ENCODE data around the gene PAX6. TPM values are rescaled to one million over a fixed set of nuclear protein-coding genes. Genes with fewer than 3 reads are reported as not detected.

Gene PAX6
- total RNA-seq, 6 donors from 2014 or later = not detected

DNA sequence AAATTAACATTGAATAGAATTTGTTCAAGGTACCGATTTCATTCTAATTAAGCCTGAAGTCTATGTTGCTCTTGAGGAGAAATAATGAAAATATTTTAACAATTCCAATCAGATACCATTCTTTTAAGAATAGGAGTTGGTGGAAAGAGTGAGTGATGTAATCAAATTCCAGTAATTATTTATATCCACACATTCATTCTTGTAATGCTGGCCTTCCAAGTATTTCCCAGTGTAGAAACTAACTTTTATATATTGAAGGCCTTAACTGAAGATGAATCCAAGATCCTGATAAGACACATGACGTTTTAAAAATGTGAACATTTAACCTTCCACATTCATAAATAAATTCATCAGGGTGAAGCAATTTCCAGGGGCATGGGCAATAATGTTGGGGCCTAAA, 36.6 kb upstream of the PAX6 start:
- Histone ChIP-seq H3K27me3 (no peaks in the 10 kb centered on the region), H3K36me3 (no peaks in the 10 kb centered on the region), H3K4me1 (no peaks in the 10 kb centered on the region), H3K27ac (no peak overlapping the region), H3K4me3 (no peak overlapping the region), H3K9me3 (no peaks in the 10 kb centered on the region)
- TF ChIP-seq EP300 (IDR thresholded peaks at IDR 0.05) = no peak
- TF ChIP-seq POLR2A (IDR thresholded peaks at IDR 0.05) = no peak
- TF ChIP-seq POLR2AphosphoS5 (IDR thresholded peaks at IDR 0.05) = no peak
- TF ChIP-seq, protein P1, sequence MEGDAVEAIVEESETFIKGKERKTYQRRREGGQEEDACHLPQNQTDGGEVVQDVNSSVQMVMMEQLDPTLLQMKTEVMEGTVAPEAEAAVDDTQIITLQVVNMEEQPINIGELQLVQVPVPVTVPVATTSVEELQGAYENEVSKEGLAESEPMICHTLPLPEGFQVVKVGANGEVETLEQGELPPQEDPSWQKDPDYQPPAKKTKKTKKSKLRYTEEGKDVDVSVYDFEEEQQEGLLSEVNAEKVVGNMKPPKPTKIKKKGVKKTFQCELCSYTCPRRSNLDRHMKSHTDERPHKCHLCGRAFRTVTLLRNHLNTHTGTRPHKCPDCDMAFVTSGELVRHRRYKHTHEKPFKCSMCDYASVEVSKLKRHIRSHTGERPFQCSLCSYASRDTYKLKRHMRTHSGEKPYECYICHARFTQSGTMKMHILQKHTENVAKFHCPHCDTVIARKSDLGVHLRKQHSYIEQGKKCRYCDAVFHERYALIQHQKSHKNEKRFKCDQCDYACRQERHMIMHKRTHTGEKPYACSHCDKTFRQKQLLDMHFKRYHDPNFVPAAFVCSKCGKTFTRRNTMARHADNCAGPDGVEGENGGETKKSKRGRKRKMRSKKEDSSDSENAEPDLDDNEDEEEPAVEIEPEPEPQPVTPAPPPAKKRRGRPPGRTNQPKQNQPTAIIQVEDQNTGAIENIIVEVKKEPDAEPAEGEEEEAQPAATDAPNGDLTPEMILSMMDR (IDR thresholded peaks at IDR 0.05) = no peak
- ATAC-seq (ENCODE audit: low FRiP score in 2 of 2) = no peak
- 78 to 79% methylated on average over 2 of the region's 2 CpGs for WGBS, 2 donors
- no peak for DNase-seq

DNA sequence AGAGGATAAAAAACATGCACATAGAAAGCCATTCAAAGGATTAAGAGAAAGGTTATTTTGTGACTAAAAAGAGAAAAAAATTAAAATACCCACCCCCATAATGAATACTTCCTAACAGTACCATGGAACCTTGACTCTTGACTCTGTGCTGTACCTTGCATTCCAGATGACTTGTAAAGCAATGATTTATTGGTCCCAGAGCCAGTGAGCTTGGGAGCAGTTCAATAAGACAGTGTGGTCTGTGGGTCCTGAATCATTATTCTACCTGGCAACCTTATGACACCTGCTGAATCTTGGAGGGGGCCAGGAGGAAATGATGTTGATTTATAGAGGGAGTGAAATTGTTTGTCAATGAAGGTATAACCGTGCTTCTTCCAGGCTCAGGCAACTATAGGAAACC, 34.2 kb upstream of the PAX6 start:
- DNase-seq (no peak), ATAC-seq (ENCODE audit: low FRiP score in 2 of 2) (no peak)
- H3K36me3 ChIP-seq = no peaks in the 10 kb centered on the region
- H3K4me1 ChIP-seq = no peaks in the 10 kb centered on the region
- H3K27ac ChIP-seq = no peak overlapping the region
- no peaks in the 10 kb centered on the region for H3K27me3 ChIP-seq
- H3K4me3 ChIP-seq = no peak overlapping the region
- no peaks in the 10 kb centered on the region for H3K9me3 ChIP-seq
- TF ChIP-seq POLR2AphosphoS5 (IDR thresholded peaks at IDR 0.05) = no peak
- TF ChIP-seq, protein P1 (IDR thresholded peaks at IDR 0.05) = no peak
- no peak for TF ChIP-seq EP300 (IDR thresholded peaks at IDR 0.05)
- no peak for TF ChIP-seq POLR2A (IDR thresholded peaks at IDR 0.05)
- WGBS, 2 donors = 70 to 87% methylated on average over 1 of the region's 1 CpG

DNA sequence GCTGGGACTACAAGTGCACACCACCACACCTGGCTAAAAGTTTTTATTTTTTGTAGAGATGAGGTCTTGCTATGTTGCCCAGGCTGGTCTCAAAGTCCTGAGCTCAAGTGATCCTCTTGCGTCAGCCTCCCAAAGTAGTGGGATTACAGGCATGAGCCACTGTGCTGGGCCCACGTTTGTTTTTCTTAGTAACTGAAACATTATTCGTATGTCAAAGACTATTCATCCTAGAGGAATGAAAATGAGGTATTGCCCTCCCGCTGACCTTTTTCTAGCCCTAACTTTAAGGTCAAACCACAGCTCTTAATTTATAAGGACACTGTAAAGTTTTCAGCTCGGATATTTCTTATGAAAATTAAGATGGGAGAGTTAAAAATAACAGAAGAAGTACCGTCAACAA, 33.2 kb upstream of the PAX6 start:
- TF ChIP-seq POLR2A (IDR thresholded peaks at IDR 0.05) (no peak), POLR2AphosphoS5 (IDR thresholded peaks at IDR 0.05) (no peak), EP300 (IDR thresholded peaks at IDR 0.05) (no peak)
- TF ChIP-seq, protein P1 (IDR thresholded peaks at IDR 0.05) = no peak
- WGBS, 2 donors = 51 to 53% methylated on average over 6 of the region's 6 CpGs
- H3K36me3 ChIP-seq = no peaks in the 10 kb centered on the region
- H3K27ac ChIP-seq = no peak overlapping the region
- H3K4me1 ChIP-seq = no peaks in the 10 kb centered on the region
- DNase-seq (no peak), ATAC-seq (ENCODE audit: low FRiP score in 2 of 2) (no peak)
- H3K4me3 ChIP-seq = no peak overlapping the region
- no peaks in the 10 kb centered on the region for H3K9me3 ChIP-seq
- H3K27me3 ChIP-seq = no peaks in the 10 kb centered on the region

DNA sequence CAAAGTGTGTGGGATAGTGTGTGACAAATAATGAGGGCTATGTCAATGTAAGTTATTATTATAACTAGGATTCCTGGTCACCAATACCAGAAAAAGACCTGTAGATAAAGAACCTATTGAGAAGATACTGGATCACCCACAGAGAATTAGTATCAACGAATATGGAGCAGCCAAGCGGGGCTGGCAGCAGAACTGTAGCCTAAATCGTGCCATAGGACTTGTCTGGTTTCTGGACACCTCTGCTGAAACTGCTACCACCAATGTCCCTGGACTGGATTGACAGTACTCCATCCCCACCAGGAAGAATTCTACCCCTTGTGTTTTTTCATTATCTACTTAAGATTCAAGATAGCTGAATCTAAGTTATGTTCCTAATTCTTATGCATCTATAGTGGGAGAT, 30.3 kb upstream of the PAX6 start:
- DNase-seq (no peak), ATAC-seq (ENCODE audit: low FRiP score in 2 of 2) (no peak)
- TF ChIP-seq POLR2AphosphoS5 (IDR thresholded peaks at IDR 0.05) = no peak
- no peak for TF ChIP-seq POLR2A (IDR thresholded peaks at IDR 0.05)
- TF ChIP-seq, protein P1 (IDR thresholded peaks at IDR 0.05) = no peak
- TF ChIP-seq EP300 (IDR thresholded peaks at IDR 0.05) = no peak
- no peaks in the 10 kb centered on the region for H3K27me3 ChIP-seq
- no peak overlapping the region for H3K4me3 ChIP-seq
- no peak overlapping the region for H3K27ac ChIP-seq
- WGBS, 2 donors = 82 to 87% methylated on average over 3 of the region's 3 CpGs
- no peaks in the 10 kb centered on the region for H3K4me1 ChIP-seq
- H3K9me3 ChIP-seq = no peaks in the 10 kb centered on the region
- no peaks in the 10 kb centered on the region for H3K36me3 ChIP-seq

DNA sequence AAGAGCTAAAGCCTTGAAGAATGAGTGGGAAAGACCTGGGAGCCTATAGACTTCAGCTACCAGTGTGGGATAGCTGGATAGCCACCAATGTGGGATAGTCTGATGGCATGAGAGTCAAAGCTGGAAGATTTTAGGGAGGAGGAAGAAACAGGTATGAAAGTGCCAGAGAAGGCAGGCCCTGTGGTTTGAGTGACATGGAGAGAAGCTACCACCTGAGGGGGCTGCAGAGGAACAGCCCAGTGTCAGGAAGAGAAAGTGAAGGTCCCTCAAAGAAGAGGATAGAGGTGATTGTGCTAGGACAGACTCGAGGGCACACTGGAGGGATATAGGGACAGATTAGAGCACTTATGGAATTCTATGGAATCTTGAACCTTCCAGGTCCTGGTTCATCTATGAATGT, 23.1 kb upstream of the PAX6 start:
- H3K36me3 ChIP-seq = no peaks in the 10 kb centered on the region
- H3K4me1 ChIP-seq = no peaks in the 10 kb centered on the region
- H3K27me3 ChIP-seq = peaks cover 0 to 7% (median 0%) of the 10 kb centered on the region in 4 donors
- 15 to 30% methylated on average over 1 of the region's 1 CpG for WGBS, 2 donors
- H3K27ac ChIP-seq = no peak overlapping the region
- ATAC-seq (ENCODE audit: low FRiP score in 2 of 2) = no peak
- no peak for DNase-seq
- no peak for TF ChIP-seq POLR2AphosphoS5 (IDR thresholded peaks at IDR 0.05)
- TF ChIP-seq POLR2A (IDR thresholded peaks at IDR 0.05) = no peak
- TF ChIP-seq EP300 (IDR thresholded peaks at IDR 0.05) = no peak
- TF ChIP-seq, protein P1 (IDR thresholded peaks at IDR 0.05) = no peak
- H3K9me3 ChIP-seq = no peaks in the 10 kb centered on the region
- H3K4me3 ChIP-seq = no peak overlapping the region
